Body of pancreas (tissue), 4 donors: ENCODE results near the gene NEURL4. TPM values are rescaled to one million over a fixed set of nuclear protein-coding genes. Genes with fewer than 3 reads are reported as not detected.
A peak's percentile ranks its signal among the peaks of the same experiment; 100 is the strongest.

Experiments used
- ATAC-seq: fragments of 150-250 bp; one replicate; pipeline ENCODE4 v1.9.1; 2016
- DNase-seq, 4 donors: peaks; one replicate each; pipeline ENCODE4 v3.0.0-alpha.2; 2019
- H3K27ac ChIP-seq, 4 donors: fragments of 200-600 bp; sonication (generic); 1 replicate in 3 of 4; 2 replicates in 1 of 4; pipeline versions ENCODE4 v1.5.1 to v1.6.1; 2016 to 2019; ENCODE audit warnings: mild to moderate bottlenecking in 1 of 4, mixed read lengths in 1 of 4, moderate library complexity in 1 of 4
- H3K27me3 ChIP-seq, 2 donors: fragments of 200-600 bp; sonication (generic); one replicate each; pipeline ENCODE4 v1.6.0; 2016; ENCODE audit warnings: mild to moderate bottlenecking in 1 of 2
- H3K36me3 ChIP-seq, 2 donors: fragments of 200-600 bp; sonication (generic); replicated peaks in 1 of 2; 2 replicates each; pipeline ENCODE4 v1.5.1; 2016; ENCODE audit warnings: low read depth in 2 of 2; ENCODE audit not compliant: insufficient read depth in 1 of 2
- H3K4me1 ChIP-seq: fragments of 200-600 bp; sonication (generic); one replicate; pipeline ENCODE4 v1.6.0; 2016
- H3K4me3 ChIP-seq, 2 donors: fragments of 200-600 bp; sonication (generic); 1 replicate in 1 of 2; 2 replicates in 1 of 2; pipeline ENCODE4 v1.5.1; 2016 to 2019
- H3K9me3 ChIP-seq, 3 donors: fragments of 200-600 bp; sonication (generic); 1 replicate in 2 of 3; 2 replicates in 1 of 3; pipeline ENCODE4 v1.5.1; 2016
- POLR2A ChIP-seq, 3 donors: fragments of 450-650 bp; IDR thresholded peaks; one replicate each; pipeline ENCODE4 v1.6.1; 2016; ENCODE audit warnings: antibody characterized with exemption in 3 of 3, mild to moderate bottlenecking in 2 of 3
- WGBS, 2 donors: methylation state at CpG; one replicate each; pipeline ENCODE4 v1.1.5; 2017; 5-methylcytosine and 5-hydroxymethylcytosine counted together
- intact Hi-C: fragments of 100-400 bp; cut with DNase I; formaldehyde crosslinking; loops from one replicate; pipeline ENCODE4 v1.15.1; 2023
- total RNA-seq, 2 donors: library from RNA; depleted of rRNA; stranded (reverse); fragments of >200 nt; gene quantifications; one replicate each; pipeline ENCODE4 v1.1.0, GENCODE V29; 2016
- TF ChIP-seq, protein P1 (sequence below), 7 experiments: fragments of 450-650 bp in 4 of 7; fragments of 200-600 bp in 3 of 7; sonication (generic) in 3 of 7; IDR thresholded peaks; one replicate each; pipeline ENCODE4 v1.5.1; 2016 to 2019; ENCODE audit warnings: antibody characterized with exemption in 7 of 7

The NEURL4 gene
- total RNA-seq, 2 donors from 2014 or later = 28.8 to 41.2 TPM

GRCh38 chr17:7357381-7357780 lies 28.2 kb upstream of the NEURL4 start:
- no peaks in the 10 kb centered on the region for H3K27me3 ChIP-seq
- 56 to 68% methylated on average over 2 of the region's 2 CpGs for WGBS, 2 donors

DNA sequence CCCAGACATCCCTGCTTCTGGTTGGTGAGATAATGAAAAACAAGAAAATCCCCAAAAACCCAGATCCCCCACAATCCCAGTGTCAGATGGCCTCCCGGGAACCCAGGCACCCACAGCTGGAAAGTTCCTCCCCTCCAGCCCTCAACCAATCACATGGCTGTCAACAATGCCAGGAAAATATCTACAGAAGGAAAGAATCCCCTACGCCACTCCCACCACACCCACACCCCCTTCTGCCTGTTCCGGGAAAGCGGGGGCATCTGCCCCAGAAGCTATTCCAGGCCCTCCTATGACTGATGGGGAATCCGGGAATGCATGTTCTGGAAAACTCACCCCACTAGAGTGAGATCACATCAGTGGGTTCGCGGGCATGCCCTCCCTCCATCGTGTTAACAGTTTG lies 27.6 kb upstream of the NEURL4 start:
- intact Hi-C loops = no loop called here
- ATAC-seq (no peak), DNase-seq (no peak)
- Histone ChIP-seq H3K4me1 (peaks cover 31% of the 10 kb centered on the region), H3K4me3 (no peak overlapping the region), H3K36me3 (no peaks in the 10 kb centered on the region), H3K27ac (no peak overlapping the region), H3K9me3 (no peaks in the 10 kb centered on the region), H3K27me3 (no peaks in the 10 kb centered on the region)
- 60 to 77% methylated on average over 8 of the region's 8 CpGs for whole genome bisulfite sequencing, 2 donors
- TF ChIP-seq, protein P1, sequence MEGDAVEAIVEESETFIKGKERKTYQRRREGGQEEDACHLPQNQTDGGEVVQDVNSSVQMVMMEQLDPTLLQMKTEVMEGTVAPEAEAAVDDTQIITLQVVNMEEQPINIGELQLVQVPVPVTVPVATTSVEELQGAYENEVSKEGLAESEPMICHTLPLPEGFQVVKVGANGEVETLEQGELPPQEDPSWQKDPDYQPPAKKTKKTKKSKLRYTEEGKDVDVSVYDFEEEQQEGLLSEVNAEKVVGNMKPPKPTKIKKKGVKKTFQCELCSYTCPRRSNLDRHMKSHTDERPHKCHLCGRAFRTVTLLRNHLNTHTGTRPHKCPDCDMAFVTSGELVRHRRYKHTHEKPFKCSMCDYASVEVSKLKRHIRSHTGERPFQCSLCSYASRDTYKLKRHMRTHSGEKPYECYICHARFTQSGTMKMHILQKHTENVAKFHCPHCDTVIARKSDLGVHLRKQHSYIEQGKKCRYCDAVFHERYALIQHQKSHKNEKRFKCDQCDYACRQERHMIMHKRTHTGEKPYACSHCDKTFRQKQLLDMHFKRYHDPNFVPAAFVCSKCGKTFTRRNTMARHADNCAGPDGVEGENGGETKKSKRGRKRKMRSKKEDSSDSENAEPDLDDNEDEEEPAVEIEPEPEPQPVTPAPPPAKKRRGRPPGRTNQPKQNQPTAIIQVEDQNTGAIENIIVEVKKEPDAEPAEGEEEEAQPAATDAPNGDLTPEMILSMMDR (IDR thresholded peaks at IDR 0.05) = no peak
- TF ChIP-seq POLR2A (IDR thresholded peaks at IDR 0.05) = no peak

More at GRCh38 chr17:7357381-7357780, 28.2 kb upstream of the NEURL4 start:
- intact Hi-C loops = no loop called here
- Histone ChIP-seq H3K27ac (no peak overlapping the region), H3K36me3 (no peaks in the 10 kb centered on the region), H3K4me3 (no peak overlapping the region), H3K9me3 (no peaks in the 10 kb centered on the region), H3K4me1 (peaks cover 30% of the 10 kb centered on the region)
- TF ChIP-seq, protein P1 (IDR thresholded peaks at IDR 0.05) = no peak
- no peak for TF ChIP-seq POLR2A (IDR thresholded peaks at IDR 0.05)
- ATAC-seq (no peak), DNase-seq (no peak)

DNA sequence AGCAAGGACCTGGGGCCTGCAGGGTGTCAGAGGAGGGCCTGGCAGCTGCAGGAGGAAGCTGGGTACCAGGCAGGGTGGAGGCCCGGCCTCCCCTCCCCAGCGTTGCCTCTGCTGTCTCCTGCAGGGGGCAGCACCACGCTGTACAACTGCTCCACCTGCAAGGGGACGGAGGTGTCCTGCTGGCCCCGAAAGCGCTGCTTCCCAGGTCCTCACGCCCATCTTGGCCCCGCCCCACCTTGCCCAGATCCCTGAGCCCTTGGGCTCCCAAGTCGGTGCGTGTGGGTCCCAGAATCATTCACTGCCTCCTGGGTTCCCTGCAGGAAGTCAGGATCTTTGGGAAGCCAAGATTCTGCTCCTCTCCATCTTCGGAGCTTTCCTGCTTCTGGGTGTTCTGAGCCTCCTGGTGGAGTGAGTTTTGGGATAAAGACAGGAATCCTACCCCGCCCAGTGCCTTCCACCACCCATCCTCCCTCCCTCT lies 27.0 kb upstream of the NEURL4 start:
- H3K27ac ChIP-seq = no peak overlapping the region
- intact Hi-C loops = no loop called here
- DNase-seq = peak; percentile 86 to 89 (median 88)
- peak; percentile 38 for ATAC-seq
- H3K4me1 ChIP-seq = peaks cover 34% of the 10 kb centered on the region
- H3K27me3 ChIP-seq = no peaks in the 10 kb centered on the region
- H3K9me3 ChIP-seq = no peaks in the 10 kb centered on the region
- WGBS, 2 donors = 5 to 13% methylated on average over 4 to 12 of the region's 12 CpGs
- TF ChIP-seq POLR2A (IDR thresholded peaks at IDR 0.05) = no peak
- TF ChIP-seq, protein P1 (IDR thresholded peaks at IDR 0.05) = peak; percentile 76 to 95 (median 91)
- no peaks in the 10 kb centered on the region for H3K36me3 ChIP-seq
- H3K4me3 ChIP-seq = no peak overlapping the region

- no peak for TF ChIP-seq POLR2A (IDR thresholded peaks at IDR 0.05)
- TF ChIP-seq, protein P1 (IDR thresholded peaks at IDR 0.05) = no peak
- Histone ChIP-seq H3K27me3 (no peaks in the 10 kb centered on the region), H3K4me1 (peaks cover 39% of the 10 kb centered on the region), H3K9me3 (no peaks in the 10 kb centered on the region), H3K4me3 (no peak overlapping the region), H3K36me3 (no peaks in the 10 kb centered on the region), H3K27ac (no peak overlapping the region)
- intact Hi-C loops = no loop called here
- DNase-seq (no peak), ATAC-seq (no peak)
- 67 to 81% methylated on average over 8 of the region's 8 CpGs for WGBS, 2 donors
These were observed 26.4 kb upstream of the NEURL4 start for GRCh38 chr17:7355573-7355972.

DNA sequence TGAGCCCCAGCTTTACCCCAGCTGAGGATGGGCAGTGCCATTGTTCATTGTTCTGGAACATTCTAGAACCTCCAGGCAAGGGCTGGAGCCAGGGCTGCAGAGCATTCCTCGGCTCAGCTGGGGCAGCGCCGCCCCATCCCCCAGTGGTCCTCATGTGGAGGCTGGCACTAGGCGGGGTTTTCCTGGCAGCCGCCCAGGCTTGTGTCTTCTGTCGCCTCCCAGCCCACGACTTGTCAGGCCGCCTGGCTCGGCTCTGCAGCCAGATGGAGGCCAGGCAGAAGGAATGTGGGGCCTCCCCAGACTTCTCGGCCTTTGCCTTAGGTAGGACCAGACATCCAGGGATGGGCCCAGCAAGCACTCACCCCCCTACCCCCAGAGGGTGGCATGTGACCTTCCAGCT lies 25.9 kb upstream of the NEURL4 start, which contains the start of gene TMEM95:
Gene TMEM95 (plus strand): TSS at position 104 of the 400 bp plus-strand sequence. CDS start 49 bp downstream, at position 153.
- Histone ChIP-seq H3K9me3 (no peaks in the 10 kb centered on the region), H3K27ac (no peak within 1 kb of the TSS), H3K27me3 (no peaks in the 10 kb centered on the region), H3K4me3 (no peak within 1 kb of the TSS), H3K4me1 (peaks cover 43% of the 10 kb centered on the region), H3K36me3 (no peaks in the 10 kb centered on the region)
- DNase-seq = no peak
- WGBS, 2 donors = 56% methylated on average over 10 of the region's 10 CpGs; no CpG with 5 or more reads in 1 of the 2 donors
- intact Hi-C loops = no loop called here
- TF ChIP-seq POLR2A (IDR thresholded peaks at IDR 0.05) = no peak
- TF ChIP-seq, protein P1 (IDR thresholded peaks at IDR 0.05) = no peak
- ATAC-seq = no peak
